ENCODE data around the gene TRIM14. TPM values are rescaled to one million over a fixed set of nuclear protein-coding genes. Genes with fewer than 3 reads are reported as not detected.

Gene TRIM14
- total RNA-seq, 3 donors from 2014 or later (not counting 1 experiment from before 2014, with no cell fraction given), result 45.1 to 66.5 (median 65.3) TPM

DNA sequence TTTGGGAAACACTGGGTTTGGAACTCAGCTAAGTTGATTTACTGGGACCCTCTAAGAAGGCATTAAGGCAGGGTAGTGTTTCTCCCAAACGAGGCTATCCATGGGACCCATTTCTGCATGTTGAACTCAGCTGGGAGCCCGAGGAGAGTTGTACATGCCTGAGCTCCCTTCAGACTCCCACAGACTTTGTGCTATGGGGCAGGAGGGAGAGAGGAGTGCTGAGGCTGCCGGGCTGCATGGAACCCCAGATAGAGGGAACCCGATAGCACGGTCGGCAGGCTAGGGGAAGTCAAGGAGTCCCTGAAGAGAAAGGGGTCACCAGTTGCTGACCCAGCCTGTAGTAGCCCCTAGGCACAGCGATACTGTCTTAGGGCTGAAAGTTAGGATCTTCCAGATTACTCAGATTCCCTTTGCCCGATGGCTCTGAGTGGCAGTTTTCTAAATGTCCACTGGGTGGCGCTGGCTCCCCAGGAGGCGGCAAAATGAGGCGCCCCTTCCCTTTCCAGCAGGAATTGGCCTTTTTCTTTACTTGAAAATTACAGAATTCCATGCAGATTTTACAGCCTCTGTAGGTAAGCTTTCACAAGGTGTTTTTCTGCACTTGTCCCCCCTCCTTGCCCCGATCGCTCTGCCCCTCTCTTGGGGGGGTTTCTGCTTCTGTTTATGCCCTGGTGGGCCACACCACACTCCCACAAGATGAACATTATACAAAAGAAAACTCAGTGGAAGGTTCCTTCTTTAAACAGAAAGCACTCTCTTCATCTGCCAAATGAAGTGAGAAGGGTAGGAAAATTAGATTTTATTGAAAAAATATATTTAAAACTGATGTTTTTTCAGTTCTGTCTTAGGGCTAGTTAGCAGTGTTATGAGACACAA lies 44.7 kb downstream of the TRIM14 start:
- H3K4me3 Mint-ChIP-seq, result no peak overlapping the region
- Histone ChIP-seq H3K4me3 (ENCODE audit: low read length) (no peak overlapping the region), H3K9me3 (ENCODE audit: control insufficient read depth, insufficient read depth, low read length) (no peaks in the 10 kb centered on the region), H3K36me3 (ENCODE audit: control insufficient read depth, insufficient read depth, low read length) (peaks cover 5% of the 10 kb centered on the region), H3K27me3 (ENCODE audit: control insufficient read depth, insufficient read depth, low read length) (no peaks in the 10 kb centered on the region), H3K27ac (ENCODE audit: low read length) (no peak overlapping the region), H3K4me1 (ENCODE audit: control insufficient read depth, insufficient read depth, low read length) (peaks cover 18% of the 10 kb centered on the region)
- no peaks in the 10 kb centered on the region for H3K27me3 Mint-ChIP-seq (ENCODE audit: low read depth in 2 of 2)
- peak; percentile 73 to 85 (median 76) for ATAC-seq
- peak; percentile 61 to 83 for DNase-seq
- intact Hi-C loops (cut with micrococcal nuclease), result loop anchor here (1.0 to 5.0 kb wide), 4 partner anchors 44 to 189 kb away; partner anchors contain the start of gene TRIM14
- H3K36me3 Mint-ChIP-seq, result no peaks in the 10 kb centered on the region
- peaks cover 0 to 12% of the 10 kb centered on the region in 2 donors for H3K4me1 Mint-ChIP-seq
- no peaks in the 10 kb centered on the region for H3K9me3 Mint-ChIP-seq
- peak; percentile 98 for TF ChIP-seq CTCF (IDR thresholded peaks at IDR 0.05)
- peak overlapping the region in 1 of 2 donors; percentile 27 for H3K27ac Mint-ChIP-seq
- WGBS (ENCODE audit: insufficient coverage), result 42% methylated on average over 13 of the region's 13 CpGs

GRCh38 chr9:98071737-98072136 lies 47.3 kb downstream of the TRIM14 start:
- no peak overlapping the region for H3K27ac ChIP-seq (ENCODE audit: low read length)
- no peaks in the 10 kb centered on the region for H3K36me3 Mint-ChIP-seq
- WGBS (ENCODE audit: insufficient coverage), result 71% methylated on average over 9 of the region's 9 CpGs
- H3K27ac Mint-ChIP-seq, result no peak overlapping the region
- no peaks in the 10 kb centered on the region for H3K27me3 ChIP-seq (ENCODE audit: control insufficient read depth, insufficient read depth, low read length)
- intact Hi-C loops (cut with micrococcal nuclease), result loop anchor here (5.0 kb wide), 1 partner anchor 136 kb away; no protein-coding TSS in a partner anchor
- no peak overlapping the region for H3K4me3 Mint-ChIP-seq
- H3K36me3 ChIP-seq (ENCODE audit: control insufficient read depth, insufficient read depth, low read length), result peaks cover 2% of the 10 kb centered on the region
- TF ChIP-seq CTCF (IDR thresholded peaks at IDR 0.05), result no peak
- H3K27me3 Mint-ChIP-seq (ENCODE audit: low read depth in 2 of 2), result no peaks in the 10 kb centered on the region
- no peaks in the 10 kb centered on the region for H3K9me3 ChIP-seq (ENCODE audit: control insufficient read depth, insufficient read depth, low read length)
- DNase-seq (no peak), ATAC-seq (no peak)
- peaks cover 0 to 12% of the 10 kb centered on the region in 2 donors for H3K4me1 Mint-ChIP-seq
- peaks cover 18% of the 10 kb centered on the region for H3K4me1 ChIP-seq (ENCODE audit: control insufficient read depth, insufficient read depth, low read length)
- no peak overlapping the region for H3K4me3 ChIP-seq (ENCODE audit: low read length)
- H3K9me3 Mint-ChIP-seq, result no peaks in the 10 kb centered on the region

GRCh38 chr9:98070704-98071103 lies 48.3 kb downstream of the TRIM14 start:
- H3K4me1 ChIP-seq (ENCODE audit: control insufficient read depth, insufficient read depth, low read length), result peaks cover 14% of the 10 kb centered on the region
- intact Hi-C loops (cut with micrococcal nuclease), result loop anchor here (5.0 kb wide), 1 partner anchor 137 kb away; no protein-coding TSS in a partner anchor
- H3K9me3 ChIP-seq (ENCODE audit: control insufficient read depth, insufficient read depth, low read length), result no peaks in the 10 kb centered on the region
- no peak overlapping the region for H3K27ac ChIP-seq (ENCODE audit: low read length)
- Mint-ChIP-seq H3K4me3 (no peak overlapping the region), H3K27ac (no peak overlapping the region), H3K36me3 (no peaks in the 10 kb centered on the region), H3K4me1 (peaks cover 0 to 12% of the 10 kb centered on the region in 2 donors), H3K27me3 (ENCODE audit: low read depth in 2 of 2) (no peaks in the 10 kb centered on the region), H3K9me3 (no peaks in the 10 kb centered on the region)
- no peak for TF ChIP-seq CTCF (IDR thresholded peaks at IDR 0.05)
- DNase-seq, result no peak
- no peak overlapping the region for H3K4me3 ChIP-seq (ENCODE audit: low read length)
- H3K27me3 ChIP-seq (ENCODE audit: control insufficient read depth, insufficient read depth, low read length), result no peaks in the 10 kb centered on the region
- ATAC-seq, result no peak
- 97% methylated on average over 7 of the region's 7 CpGs for WGBS (ENCODE audit: insufficient coverage)
- H3K36me3 ChIP-seq (ENCODE audit: control insufficient read depth, insufficient read depth, low read length), result peaks cover 3% of the 10 kb centered on the region
